GM23338 (cell line): ENCODE results near the gene MST1. TPM values are rescaled to one million over a fixed set of nuclear protein-coding genes. Genes with fewer than 3 reads are reported as not detected.

Experiments
- ATAC-seq: fragments of 200-7000 bp; cut with Tn5 transposase; 3 replicates; pipeline ENCODE4 v1.9.1; 2020
- DNase-seq: peaks from one replicate; pipeline ENCODE4 v3.0.0-alpha.2; 2015; ENCODE audit warnings: low spot score
- H2AFZ ChIP-seq: fragments of 200-600 bp; sonication (generic); 2 replicates; pipeline ENCODE4 v1.8.0; 2016; ENCODE audit warnings: antibody characterized with exemption, mild to moderate bottlenecking, moderate library complexity
- H3F3A ChIP-seq: fragments of 200-600 bp; sonication (generic); replicated peaks from 2 replicates; pipeline ENCODE4 v1.8.0; 2017; ENCODE audit warnings: antibody characterized with exemption, mixed run types, low read depth
- H3K27ac ChIP-seq: fragments of 200-600 bp; sonication (generic); 2 replicates; pipeline ENCODE4 v1.6.1; 2016; ENCODE audit warnings: low read depth
- H3K27me3 ChIP-seq: fragments of 200-600 bp; sonication (generic); 2 replicates; pipeline ENCODE4 v1.8.0; 2016; ENCODE audit warnings: mild to moderate bottlenecking, mixed run types, moderate library complexity; ENCODE audit not compliant: insufficient read depth
- H3K36me3 ChIP-seq: fragments of 200-600 bp; sonication (generic); 2 replicates; pipeline ENCODE4 v1.8.0; 2016; ENCODE audit warnings: mild to moderate bottlenecking; ENCODE audit not compliant: insufficient read depth
- H3K4me1 ChIP-seq: fragments of 200-600 bp; sonication (generic); 2 replicates; pipeline ENCODE4 v1.8.0; 2016; ENCODE audit warnings: mild to moderate bottlenecking, moderate library complexity; ENCODE audit not compliant: insufficient read depth
- H3K4me2 ChIP-seq: fragments of 200-600 bp; sonication (generic); 2 replicates; pipeline ENCODE4 v1.7.1; 2017; ENCODE audit warnings: mixed run types
- H3K4me3 ChIP-seq: fragments of 200-600 bp; sonication (generic); 2 replicates; pipeline ENCODE4 v1.6.1; 2016; ENCODE audit warnings: mixed run types
- H3K79me2 ChIP-seq: fragments of 200-600 bp; sonication (generic); replicated peaks from 2 replicates; pipeline ENCODE4 v1.8.0; 2017; ENCODE audit warnings: mild to moderate bottlenecking; ENCODE audit not compliant: insufficient read depth
- H3K9me2 ChIP-seq: fragments of 200-600 bp; sonication (generic); 2 replicates; pipeline ENCODE4 v1.8.0; 2017; ENCODE audit not compliant: insufficient read depth
- H4K20me1 ChIP-seq: fragments of 200-600 bp; sonication (generic); replicated peaks from 2 replicates; pipeline ENCODE4 v1.8.0; 2017; ENCODE audit warnings: mild to moderate bottlenecking; ENCODE audit not compliant: insufficient read depth
- H3K27ac Mint-ChIP-seq: 2 replicates; pipeline ENCODE4 v1.8.0; 2020; ENCODE audit warnings: inconsistent platforms, mild to moderate bottlenecking, moderate library complexity, mixed read lengths
- H3K27me3 Mint-ChIP-seq: 3 replicates; pipeline ENCODE4 v1.8.0; 2022; ENCODE audit warnings: low read depth, mild to moderate bottlenecking, moderate library complexity, mixed read lengths, inconsistent platforms; ENCODE audit not compliant: insufficient read depth, poor library complexity
- H3K36me3 Mint-ChIP-seq: 3 replicates; pipeline ENCODE4 v1.8.0; 2021; ENCODE audit warnings: low read depth, mild to moderate bottlenecking, inconsistent platforms, moderate library complexity, mixed read lengths
- H3K4me1 Mint-ChIP-seq: 3 replicates; pipeline ENCODE4 v1.8.0; 2020; ENCODE audit warnings: mild to moderate bottlenecking, inconsistent platforms, mixed read lengths
- H3K4me3 Mint-ChIP-seq: 3 replicates; pipeline ENCODE4 v1.8.0; 2021; ENCODE audit warnings: moderate library complexity, mild to moderate bottlenecking, inconsistent platforms, mixed read lengths
- H3K9me3 Mint-ChIP-seq: 3 replicates; pipeline ENCODE4 v1.8.0; 2020; ENCODE audit warnings: moderate library complexity, mild to moderate bottlenecking, inconsistent platforms, mixed read lengths
- EZH2 ChIP-seq: fragments of 200-600 bp; sonication (generic); IDR thresholded peaks from one replicate; pipeline ENCODE4 v1.8.0; 2017; ENCODE audit warnings: antibody characterized with exemption, mild to moderate bottlenecking, low read depth; ENCODE audit not compliant: unreplicated experiment
- JUNB ChIP-seq: IDR thresholded peaks from one replicate; pipeline ENCODE4 v1.6.1; 2016; ENCODE audit warnings: antibody characterized with exemption; ENCODE audit not compliant: unreplicated experiment
- POLR2AphosphoS5 ChIP-seq: IDR thresholded peaks from 2 replicates; pipeline ENCODE4 v1.6.1; 2016; ENCODE audit warnings: antibody characterized with exemption, low read depth
- ZNF114 ChIP-seq: fragments of 250-450 bp; sonication (Bioruptor Pico); IDR thresholded peaks from 2 replicates; pipeline ENCODE4 v1.5.0; 2020; ENCODE audit warnings: mild to moderate bottlenecking, moderate library complexity
- polyA plus RNA-seq: library from polyadenylated mRNA; unstranded; fragments of >200 nt; fragmentation: Nextera tagmentation; extraction: Ambion mirVana; gene quantifications from 2 replicates; pipeline ENCODE4 v1.2.1, GENCODE V29; 2016
- total RNA-seq: library from RNA; depleted of rRNA; stranded (reverse); fragments of >200 nt; shearing (Covaris generic); gene quantifications from 2 replicates; pipeline ENCODE4 v1.2.3, GENCODE V29; 2014
- TF ChIP-seq, protein P1 (sequence below), 2 experiments: fragments of 200-600 bp in 1 of 2; sonication (generic) in 1 of 2; conservative IDR thresholded peaks; 2 replicates each; pipeline versions ENCODE4 v1.5.1 to v1.6.1; 2016 to 2017; ENCODE audit warnings: antibody characterized with exemption in 2 of 2, low read depth in 2 of 2, mild to moderate bottlenecking in 2 of 2, moderate library complexity in 1 of 2
- TF ChIP-seq, protein P2 (sequence below): IDR thresholded peaks from 2 replicates; pipeline ENCODE4 v1.6.1; 2016; ENCODE audit warnings: antibody characterized with exemption
- TF ChIP-seq, protein P3 (sequence below): fragments of 250-450 bp; sonication (Bioruptor Pico); IDR thresholded peaks from 2 replicates; pipeline ENCODE4 v1.5.0; 2020; ENCODE audit warnings: mild to moderate bottlenecking, moderate library complexity

MST1 gene
- total and polyA plus RNA-seq, 2 experiments from 2014 or later: 5.9 to 11.1 TPM

DNA sequence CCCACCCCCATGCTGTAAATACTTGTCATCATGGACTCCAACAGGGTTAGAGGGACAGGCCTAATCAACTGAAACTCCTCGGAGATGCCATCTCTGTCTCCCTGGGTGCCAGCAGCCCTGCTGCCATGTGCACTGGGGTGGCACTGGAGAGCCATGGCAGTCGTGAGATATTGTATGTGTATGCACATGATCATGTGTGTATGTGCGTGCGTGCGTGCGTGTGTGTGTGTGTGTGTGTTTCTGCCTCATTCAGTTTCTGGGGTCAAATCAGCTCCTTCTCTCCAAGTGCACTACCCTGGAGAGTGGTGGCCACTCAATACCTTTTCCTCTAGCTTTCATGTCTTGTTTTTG is 18.4 kb downstream of the MST1 start:
- TF ChIP-seq EZH2 (no peak), JUNB (no peak)
- TF ChIP-seq, protein P1, sequence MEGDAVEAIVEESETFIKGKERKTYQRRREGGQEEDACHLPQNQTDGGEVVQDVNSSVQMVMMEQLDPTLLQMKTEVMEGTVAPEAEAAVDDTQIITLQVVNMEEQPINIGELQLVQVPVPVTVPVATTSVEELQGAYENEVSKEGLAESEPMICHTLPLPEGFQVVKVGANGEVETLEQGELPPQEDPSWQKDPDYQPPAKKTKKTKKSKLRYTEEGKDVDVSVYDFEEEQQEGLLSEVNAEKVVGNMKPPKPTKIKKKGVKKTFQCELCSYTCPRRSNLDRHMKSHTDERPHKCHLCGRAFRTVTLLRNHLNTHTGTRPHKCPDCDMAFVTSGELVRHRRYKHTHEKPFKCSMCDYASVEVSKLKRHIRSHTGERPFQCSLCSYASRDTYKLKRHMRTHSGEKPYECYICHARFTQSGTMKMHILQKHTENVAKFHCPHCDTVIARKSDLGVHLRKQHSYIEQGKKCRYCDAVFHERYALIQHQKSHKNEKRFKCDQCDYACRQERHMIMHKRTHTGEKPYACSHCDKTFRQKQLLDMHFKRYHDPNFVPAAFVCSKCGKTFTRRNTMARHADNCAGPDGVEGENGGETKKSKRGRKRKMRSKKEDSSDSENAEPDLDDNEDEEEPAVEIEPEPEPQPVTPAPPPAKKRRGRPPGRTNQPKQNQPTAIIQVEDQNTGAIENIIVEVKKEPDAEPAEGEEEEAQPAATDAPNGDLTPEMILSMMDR (conservative IDR thresholded peaks at IDR 0.05; ENCODE audit: low read depth in 2 of 2): no peak
- peaks cover 11% of the 10 kb centered on the region for H3K79me2 ChIP-seq
- Mint-ChIP-seq H3K4me1 (peaks cover 42% of the 10 kb centered on the region), H3K27ac (peak overlapping the region; percentile 36; the same call in 1 of the 2 replicates), H3K4me3 (no peak overlapping the region; the same call in 2 of the 3 replicates), H3K9me3 (no peaks in the 10 kb centered on the region), H3K27me3 (peaks cover 11% of the 10 kb centered on the region), H3K36me3 (peaks cover 8% of the 10 kb centered on the region)
- no peaks in the 10 kb centered on the region for H3K27me3 ChIP-seq
- peaks cover 15% of the 10 kb centered on the region for H3K4me1 ChIP-seq
- H3F3A ChIP-seq: no peaks in the 10 kb centered on the region
- peak overlapping the region; percentile 69; the same call in 1 of the 2 replicates for H3K27ac ChIP-seq
- no peaks in the 10 kb centered on the region for H3K36me3 ChIP-seq
- H4K20me1 ChIP-seq: peaks cover 14% of the 10 kb centered on the region; the same call in 1 of the 2 replicates
- ATAC-seq (no peak), DNase-seq (no peak)
- no peak overlapping the region for H3K4me2 ChIP-seq
- H3K4me3 ChIP-seq: no peak overlapping the region
- no peak overlapping the region for H2AFZ ChIP-seq
- no peaks in the 10 kb centered on the region for H3K9me2 ChIP-seq

DNA sequence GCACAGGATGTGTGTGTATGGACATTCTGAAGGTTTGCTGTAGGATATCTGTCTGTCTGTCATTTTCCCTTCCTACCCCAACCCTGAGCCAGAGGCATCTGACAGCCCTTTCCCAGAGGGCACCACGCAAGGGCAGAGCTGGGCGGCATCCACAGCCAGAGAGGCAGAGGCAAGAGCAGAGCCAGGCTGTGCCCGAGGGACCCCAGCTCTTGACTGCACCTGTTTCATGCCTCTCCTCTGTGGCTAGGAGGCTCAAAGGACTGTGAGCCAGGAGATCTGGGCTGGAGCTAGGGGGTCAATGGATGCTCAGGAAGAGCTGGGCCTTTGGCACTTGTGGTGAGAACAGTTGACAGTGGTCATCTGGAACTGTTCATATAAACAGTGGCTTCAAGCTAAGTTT is 19.9 kb downstream of the MST1 start:
- no peak for ATAC-seq
- TF ChIP-seq ZNF114 (CRISPR knock-in tag) (no peak), EZH2 (no peak), POLR2AphosphoS5 (no peak)
- TF ChIP-seq, protein P1 (conservative IDR thresholded peaks at IDR 0.05; ENCODE audit: low read depth in 2 of 2): no peak
- TF ChIP-seq, protein P2, sequence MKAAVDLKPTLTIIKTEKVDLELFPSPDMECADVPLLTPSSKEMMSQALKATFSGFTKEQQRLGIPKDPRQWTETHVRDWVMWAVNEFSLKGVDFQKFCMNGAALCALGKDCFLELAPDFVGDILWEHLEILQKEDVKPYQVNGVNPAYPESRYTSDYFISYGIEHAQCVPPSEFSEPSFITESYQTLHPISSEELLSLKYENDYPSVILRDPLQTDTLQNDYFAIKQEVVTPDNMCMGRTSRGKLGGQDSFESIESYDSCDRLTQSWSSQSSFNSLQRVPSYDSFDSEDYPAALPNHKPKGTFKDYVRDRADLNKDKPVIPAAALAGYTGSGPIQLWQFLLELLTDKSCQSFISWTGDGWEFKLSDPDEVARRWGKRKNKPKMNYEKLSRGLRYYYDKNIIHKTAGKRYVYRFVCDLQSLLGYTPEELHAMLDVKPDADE: no peak
- TF ChIP-seq, protein P3, sequence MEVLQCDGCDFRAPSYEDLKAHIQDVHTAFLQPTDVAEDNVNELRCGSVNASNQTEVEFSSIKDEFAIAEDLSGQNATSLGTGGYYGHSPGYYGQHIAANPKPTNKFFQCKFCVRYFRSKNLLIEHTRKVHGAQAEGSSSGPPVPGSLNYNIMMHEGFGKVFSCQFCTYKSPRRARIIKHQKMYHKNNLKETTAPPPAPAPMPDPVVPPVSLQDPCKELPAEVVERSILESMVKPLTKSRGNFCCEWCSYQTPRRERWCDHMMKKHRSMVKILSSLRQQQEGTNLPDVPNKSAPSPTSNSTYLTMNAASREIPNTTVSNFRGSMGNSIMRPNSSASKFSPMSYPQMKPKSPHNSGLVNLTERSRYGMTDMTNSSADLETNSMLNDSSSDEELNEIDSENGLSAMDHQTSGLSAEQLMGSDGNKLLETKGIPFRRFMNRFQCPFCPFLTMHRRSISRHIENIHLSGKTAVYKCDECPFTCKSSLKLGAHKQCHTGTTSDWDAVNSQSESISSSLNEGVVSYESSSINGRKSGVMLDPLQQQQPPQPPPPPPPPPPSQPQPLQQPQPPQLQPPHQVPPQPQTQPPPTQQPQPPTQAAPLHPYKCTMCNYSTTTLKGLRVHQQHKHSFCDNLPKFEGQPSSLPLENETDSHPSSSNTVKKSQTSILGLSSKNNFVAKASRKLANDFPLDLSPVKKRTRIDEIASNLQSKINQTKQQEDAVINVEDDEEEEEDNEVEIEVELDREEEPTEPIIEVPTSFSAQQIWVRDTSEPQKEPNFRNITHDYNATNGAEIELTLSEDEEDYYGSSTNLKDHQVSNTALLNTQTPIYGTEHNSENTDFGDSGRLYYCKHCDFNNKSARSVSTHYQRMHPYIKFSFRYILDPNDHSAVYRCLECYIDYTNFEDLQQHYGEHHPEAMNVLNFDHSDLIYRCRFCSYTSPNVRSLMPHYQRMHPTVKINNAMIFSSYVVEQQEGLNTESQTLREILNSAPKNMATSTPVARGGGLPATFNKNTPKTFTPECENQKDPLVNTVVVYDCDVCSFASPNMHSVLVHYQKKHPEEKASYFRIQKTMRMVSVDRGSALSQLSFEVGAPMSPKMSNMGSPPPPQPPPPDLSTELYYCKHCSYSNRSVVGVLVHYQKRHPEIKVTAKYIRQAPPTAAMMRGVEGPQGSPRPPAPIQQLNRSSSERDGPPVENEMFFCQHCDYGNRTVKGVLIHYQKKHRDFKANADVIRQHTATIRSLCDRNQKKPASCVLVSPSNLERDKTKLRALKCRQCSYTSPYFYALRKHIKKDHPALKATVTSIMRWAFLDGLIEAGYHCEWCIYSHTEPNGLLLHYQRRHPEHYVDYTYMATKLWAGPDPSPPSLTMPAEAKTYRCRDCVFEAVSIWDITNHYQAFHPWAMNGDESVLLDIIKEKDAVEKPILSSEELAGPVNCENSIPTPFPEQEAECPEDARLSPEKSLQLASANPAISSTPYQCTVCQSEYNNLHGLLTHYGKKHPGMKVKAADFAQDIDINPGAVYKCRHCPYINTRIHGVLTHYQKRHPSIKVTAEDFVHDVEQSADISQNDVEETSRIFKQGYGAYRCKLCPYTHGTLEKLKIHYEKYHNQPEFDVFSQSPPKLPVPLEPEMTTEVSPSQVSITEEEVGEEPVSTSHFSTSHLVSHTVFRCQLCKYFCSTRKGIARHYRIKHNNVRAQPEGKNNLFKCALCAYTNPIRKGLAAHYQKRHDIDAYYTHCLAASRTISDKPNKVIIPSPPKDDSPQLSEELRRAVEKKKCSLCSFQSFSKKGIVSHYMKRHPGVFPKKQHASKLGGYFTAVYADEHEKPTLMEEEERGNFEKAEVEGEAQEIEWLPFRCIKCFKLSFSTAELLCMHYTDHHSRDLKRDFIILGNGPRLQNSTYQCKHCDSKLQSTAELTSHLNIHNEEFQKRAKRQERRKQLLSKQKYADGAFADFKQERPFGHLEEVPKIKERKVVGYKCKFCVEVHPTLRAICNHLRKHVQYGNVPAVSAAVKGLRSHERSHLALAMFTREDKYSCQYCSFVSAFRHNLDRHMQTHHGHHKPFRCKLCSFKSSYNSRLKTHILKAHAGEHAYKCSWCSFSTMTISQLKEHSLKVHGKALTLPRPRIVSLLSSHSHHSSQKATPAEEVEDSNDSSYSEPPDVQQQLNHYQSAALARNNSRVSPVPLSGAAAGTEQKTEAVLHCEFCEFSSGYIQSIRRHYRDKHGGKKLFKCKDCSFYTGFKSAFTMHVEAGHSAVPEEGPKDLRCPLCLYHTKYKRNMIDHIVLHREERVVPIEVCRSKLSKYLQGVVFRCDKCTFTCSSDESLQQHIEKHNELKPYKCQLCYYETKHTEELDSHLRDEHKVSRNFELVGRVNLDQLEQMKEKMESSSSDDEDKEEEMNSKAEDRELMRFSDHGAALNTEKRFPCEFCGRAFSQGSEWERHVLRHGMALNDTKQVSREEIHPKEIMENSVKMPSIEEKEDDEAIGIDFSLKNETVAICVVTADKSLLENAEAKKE (CRISPR knock-in tag): no peak
- no peaks in the 10 kb centered on the region for H3K79me2 ChIP-seq
- H3K27ac ChIP-seq: no peak overlapping the region
- no peaks in the 10 kb centered on the region for H3K36me3 ChIP-seq
- H3K9me2 ChIP-seq: no peaks in the 10 kb centered on the region
- Mint-ChIP-seq H3K9me3 (no peaks in the 10 kb centered on the region), H3K4me3 (no peak overlapping the region), H3K27me3 (peaks cover 10% of the 10 kb centered on the region), H3K27ac (no peak overlapping the region), H3K36me3 (no peaks in the 10 kb centered on the region), H3K4me1 (peaks cover 39% of the 10 kb centered on the region)
- H4K20me1 ChIP-seq: 0 out of 2 replicates have a peak, but pooled peaks cover 3% of the 10 kb centered on the region
- no peak for DNase-seq
- no peak overlapping the region for H3K4me2 ChIP-seq
- no peak overlapping the region for H2AFZ ChIP-seq
- H3K27me3 ChIP-seq: no peaks in the 10 kb centered on the region
- no peaks in the 10 kb centered on the region for H3F3A ChIP-seq
- peaks cover 12% of the 10 kb centered on the region for H3K4me1 ChIP-seq
- no peak overlapping the region for H3K4me3 ChIP-seq
